Astrocyte (in vitro differentiated cells and primary cell): ENCODE data around the gene CPNE1. TPM values are rescaled to one million over a fixed set of nuclear protein-coding genes. Genes with fewer than 3 reads are reported as not detected.

Experiments used
- DNase-seq: peaks from one replicate; pipeline ENCODE4 v3.0.0-alpha.2; 2010; ENCODE audit warnings: low read depth
- FAIRE-seq: peaks from 2 replicates; lab custom pipeline; 2011; peaks lifted over from hg19 to GRCh38; lab: Jason Lieb, UNC
- H2AFZ ChIP-seq: 2 replicates; pipeline ENCODE4 v1.6.0; 2012; ENCODE audit warnings: low read depth, low read length, inconsistent platforms
- H3K27ac ChIP-seq: 2 replicates; pipeline ENCODE4 v1.5.1; 2011; ENCODE audit warnings: low read depth, low read length, inconsistent platforms
- H3K27me3 ChIP-seq: 2 replicates; pipeline ENCODE4 v1.6.0; 2011; ENCODE audit warnings: low read length, inconsistent platforms; ENCODE audit not compliant: insufficient read depth
- H3K36me3 ChIP-seq: 2 replicates; pipeline ENCODE4 v1.5.1; 2011; ENCODE audit warnings: low read length, inconsistent platforms; ENCODE audit not compliant: insufficient read depth
- H3K4me1 ChIP-seq: 2 replicates; pipeline ENCODE4 v1.5.1; 2011; ENCODE audit warnings: low read length, inconsistent platforms; ENCODE audit not compliant: insufficient read depth
- H3K4me2 ChIP-seq: 2 replicates; pipeline ENCODE4 v1.6.0; 2012; ENCODE audit warnings: low read length, inconsistent platforms
- H3K4me3 ChIP-seq: 2 replicates; pipeline ENCODE4 v1.5.1; 2011; ENCODE audit warnings: low read depth, mild to moderate bottlenecking, low read length, inconsistent platforms; ENCODE audit not compliant: insufficient read depth
- H3K79me2 ChIP-seq: 2 replicates; pipeline ENCODE4 v1.6.0; 2012; ENCODE audit warnings: mild to moderate bottlenecking, low read length, inconsistent platforms; ENCODE audit not compliant: insufficient read depth
- H3K9ac ChIP-seq: 2 replicates; pipeline ENCODE4 v1.6.0; 2012; ENCODE audit warnings: mild to moderate bottlenecking, low read length, inconsistent platforms
- H3K9me3 ChIP-seq: 2 replicates; pipeline ENCODE4 v1.5.1; 2012; ENCODE audit warnings: low read depth, mild to moderate bottlenecking, low read length, inconsistent platforms; ENCODE audit not compliant: insufficient read depth
- H4K20me1 ChIP-seq: 2 replicates; pipeline ENCODE4 v1.6.0; 2012; ENCODE audit warnings: low read length, inconsistent platforms; ENCODE audit not compliant: insufficient read depth
- H3K27ac Mint-ChIP-seq: one replicate; pipeline ENCODE4 v1.8.0; 2021; ENCODE audit warnings: mild to moderate bottlenecking, mixed read lengths; ENCODE audit not compliant: unreplicated experiment
- H3K27me3 Mint-ChIP-seq: one replicate; pipeline ENCODE4 v1.8.0; 2021; ENCODE audit warnings: low read depth, mixed read lengths; ENCODE audit not compliant: unreplicated experiment
- H3K36me3 Mint-ChIP-seq: one replicate; pipeline ENCODE4 v1.8.0; 2021; ENCODE audit warnings: low read depth, mixed read lengths; ENCODE audit not compliant: unreplicated experiment
- H3K4me1 Mint-ChIP-seq: one replicate; pipeline ENCODE4 v1.8.0; 2021; ENCODE audit warnings: low read depth, mixed read lengths; ENCODE audit not compliant: unreplicated experiment
- H3K4me3 Mint-ChIP-seq: one replicate; pipeline ENCODE4 v1.8.0; 2021; ENCODE audit warnings: mild to moderate bottlenecking, moderate library complexity, mixed read lengths; ENCODE audit not compliant: unreplicated experiment
- H3K9me3 Mint-ChIP-seq: one replicate; pipeline ENCODE4 v1.8.0; 2021; ENCODE audit warnings: mild to moderate bottlenecking, mixed read lengths; ENCODE audit not compliant: unreplicated experiment
- CTCF ChIP-seq: IDR thresholded peaks from 2 replicates; pipeline ENCODE4 v1.5.1; 2011; ENCODE audit warnings: low read depth, mild to moderate bottlenecking, inconsistent platforms, low read length, moderate library complexity; ENCODE audit not compliant: insufficient read depth
- EZH2 ChIP-seq: IDR thresholded peaks from 2 replicates; pipeline ENCODE4 v1.6.1; 2012; ENCODE audit warnings: mild to moderate bottlenecking, low read length, inconsistent platforms; ENCODE audit not compliant: insufficient read depth
- total RNA-seq: library from RNA; stranded (reverse); gene quantifications from 2 replicates; pipeline ENCODE4 v1.2.1, GENCODE V29; 2021

Gene CPNE1
- total RNA-seq, 1 donor from 2014 or later, result 194 TPM

DNA sequence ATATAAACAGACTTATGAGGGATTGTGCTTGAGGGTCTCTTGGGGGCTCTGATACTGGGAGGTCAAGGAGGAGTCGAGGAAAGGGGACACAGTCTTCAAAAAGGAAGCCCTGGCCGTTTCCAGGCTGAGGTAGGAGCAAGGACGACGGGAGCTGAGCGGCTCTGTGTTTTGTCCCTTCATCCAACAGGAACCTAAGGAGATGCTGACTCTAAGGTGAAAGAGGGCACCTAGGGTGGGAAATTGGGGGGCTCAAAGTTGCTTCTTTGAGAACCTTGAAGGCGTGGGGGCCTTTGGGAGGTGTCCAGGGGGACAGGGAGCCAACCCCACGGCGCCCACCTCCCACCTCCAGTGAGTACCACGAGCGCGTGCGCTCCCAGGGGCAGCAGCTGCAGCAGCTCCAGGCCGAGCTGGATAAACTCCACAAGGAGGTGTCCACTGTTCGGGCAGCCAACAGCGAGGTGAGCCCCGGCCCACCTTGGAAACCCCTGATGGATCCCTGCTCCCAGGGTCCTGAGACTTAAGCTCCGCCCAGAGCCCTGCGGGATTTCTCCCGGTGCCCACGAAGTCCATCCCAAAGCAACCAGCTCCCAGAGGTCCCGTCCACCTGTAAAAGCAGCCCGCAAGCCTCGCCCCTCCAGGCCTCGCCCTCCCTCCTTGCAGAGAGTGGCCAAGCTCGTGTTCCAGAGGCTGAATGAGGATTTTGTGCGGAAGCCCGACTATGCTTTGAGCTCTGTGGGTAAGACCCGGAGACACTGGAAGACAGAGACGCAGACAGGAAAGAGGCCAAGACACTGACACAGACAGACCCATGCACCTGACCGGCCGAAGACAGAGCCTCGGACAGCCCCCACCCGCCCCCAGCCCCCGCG is 46.2 kb downstream of the CPNE1 start:
- peak overlapping the region; percentile 65 for H3K9ac ChIP-seq
- H3K27ac Mint-ChIP-seq, result no peak overlapping the region

GRCh38 chr20:35617397-35618262 is 47.1 kb downstream of the CPNE1 start:
- TF ChIP-seq CTCF (peak; percentile 6), EZH2 (no peak)
- Histone ChIP-seq H3K27me3 (no peaks in the 10 kb centered on the region), H4K20me1 (peaks cover 11% of the 10 kb centered on the region), H3K4me2 (peak overlapping the region; percentile 89), H3K79me2 (no peaks in the 10 kb centered on the region), H3K4me3 (peak overlapping the region; percentile 38), H2AFZ (peak overlapping the region; percentile 58), H3K9ac (peak overlapping the region; percentile 73), H3K27ac (peak overlapping the region; percentile 44), H3K9me3 (no peaks in the 10 kb centered on the region), H3K36me3 (peaks cover 7% of the 10 kb centered on the region), H3K4me1 (peaks cover 28% of the 10 kb centered on the region)
- Mint-ChIP-seq H3K4me1 (no peaks in the 10 kb centered on the region), H3K27me3 (peaks cover 7% of the 10 kb centered on the region), H3K27ac (peak overlapping the region; percentile 34), H3K4me3 (peak overlapping the region; percentile 73), H3K36me3 (peaks cover 4% of the 10 kb centered on the region), H3K9me3 (no peaks in the 10 kb centered on the region)
- FAIRE-seq, result no peak
- DNase-seq, result peak; percentile 28

More for the DNA sequence above, 46.2 kb downstream of the CPNE1 start:
- H2AFZ ChIP-seq, result peak overlapping the region; percentile 16
- peak overlapping the region; percentile 51 for H3K4me3 ChIP-seq
- peaks cover 11% of the 10 kb centered on the region for H4K20me1 ChIP-seq
- peak overlapping the region; percentile 89 for H3K4me2 ChIP-seq
- no peaks in the 10 kb centered on the region for H3K79me2 ChIP-seq
- H3K36me3 Mint-ChIP-seq, result peaks cover 4% of the 10 kb centered on the region
- DNase-seq, result peak; percentile 8
- H3K27me3 ChIP-seq, result no peaks in the 10 kb centered on the region
- H3K27me3 Mint-ChIP-seq, result peaks cover 6% of the 10 kb centered on the region
- no peaks in the 10 kb centered on the region for H3K4me1 Mint-ChIP-seq
- H3K36me3 ChIP-seq, result peaks cover 7% of the 10 kb centered on the region
- FAIRE-seq, result no peak
- H3K9me3 ChIP-seq, result no peaks in the 10 kb centered on the region
- H3K9me3 Mint-ChIP-seq, result no peaks in the 10 kb centered on the region
- H3K4me3 Mint-ChIP-seq, result peak overlapping the region; percentile 89
- H3K4me1 ChIP-seq, result peaks cover 28% of the 10 kb centered on the region
- TF ChIP-seq CTCF (no peak), EZH2 (no peak)
- no peak overlapping the region for H3K27ac ChIP-seq
